ENCODE results near the gene BDNF. TPM values are rescaled to one million over a fixed set of nuclear protein-coding genes. Genes with fewer than 3 reads are reported as not detected.

Gene BDNF
- total RNA-seq, 1 donor from 2014 or later: 0.10 TPM

DNA sequence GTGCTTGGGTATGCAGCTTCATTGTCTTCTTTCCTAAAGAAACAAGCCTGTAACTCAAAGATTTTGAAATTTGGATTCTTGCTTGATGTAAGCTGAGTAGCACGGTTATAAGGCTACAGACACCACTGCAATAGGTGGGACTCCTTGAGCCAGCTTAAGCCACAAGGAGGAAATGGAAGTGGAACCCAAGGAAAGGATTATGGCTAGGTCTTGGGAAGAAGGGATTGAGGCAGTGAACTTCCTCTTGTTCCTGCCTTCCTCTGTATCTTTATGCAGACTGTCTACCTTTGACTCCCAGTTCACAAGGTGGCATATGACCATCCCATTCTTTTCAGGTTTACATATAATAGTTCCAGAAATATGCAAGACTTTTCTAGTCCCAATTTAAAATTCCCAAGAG is 72.3 kb downstream of the BDNF start:
- H3K27ac Mint-ChIP-seq (ENCODE audit: unreplicated experiment): no peak overlapping the region
- no peak overlapping the region for H3K4me3 Mint-ChIP-seq (ENCODE audit: unreplicated experiment)
- H3K9me3 Mint-ChIP-seq (ENCODE audit: unreplicated experiment): no peaks in the 10 kb centered on the region
- TF ChIP-seq, protein P1, sequence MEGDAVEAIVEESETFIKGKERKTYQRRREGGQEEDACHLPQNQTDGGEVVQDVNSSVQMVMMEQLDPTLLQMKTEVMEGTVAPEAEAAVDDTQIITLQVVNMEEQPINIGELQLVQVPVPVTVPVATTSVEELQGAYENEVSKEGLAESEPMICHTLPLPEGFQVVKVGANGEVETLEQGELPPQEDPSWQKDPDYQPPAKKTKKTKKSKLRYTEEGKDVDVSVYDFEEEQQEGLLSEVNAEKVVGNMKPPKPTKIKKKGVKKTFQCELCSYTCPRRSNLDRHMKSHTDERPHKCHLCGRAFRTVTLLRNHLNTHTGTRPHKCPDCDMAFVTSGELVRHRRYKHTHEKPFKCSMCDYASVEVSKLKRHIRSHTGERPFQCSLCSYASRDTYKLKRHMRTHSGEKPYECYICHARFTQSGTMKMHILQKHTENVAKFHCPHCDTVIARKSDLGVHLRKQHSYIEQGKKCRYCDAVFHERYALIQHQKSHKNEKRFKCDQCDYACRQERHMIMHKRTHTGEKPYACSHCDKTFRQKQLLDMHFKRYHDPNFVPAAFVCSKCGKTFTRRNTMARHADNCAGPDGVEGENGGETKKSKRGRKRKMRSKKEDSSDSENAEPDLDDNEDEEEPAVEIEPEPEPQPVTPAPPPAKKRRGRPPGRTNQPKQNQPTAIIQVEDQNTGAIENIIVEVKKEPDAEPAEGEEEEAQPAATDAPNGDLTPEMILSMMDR (IDR thresholded peaks at IDR 0.05; ENCODE audit: unreplicated experiment): no peak
- peaks cover 3% of the 10 kb centered on the region for H3K27me3 Mint-ChIP-seq (ENCODE audit: unreplicated experiment)
- H3K4me1 Mint-ChIP-seq (ENCODE audit: unreplicated experiment): peaks cover 13% of the 10 kb centered on the region
- no peak for DNase-seq (ENCODE audit: low spot score)
- no peaks in the 10 kb centered on the region for H3K36me3 Mint-ChIP-seq (ENCODE audit: low read depth, unreplicated experiment)

DNA sequence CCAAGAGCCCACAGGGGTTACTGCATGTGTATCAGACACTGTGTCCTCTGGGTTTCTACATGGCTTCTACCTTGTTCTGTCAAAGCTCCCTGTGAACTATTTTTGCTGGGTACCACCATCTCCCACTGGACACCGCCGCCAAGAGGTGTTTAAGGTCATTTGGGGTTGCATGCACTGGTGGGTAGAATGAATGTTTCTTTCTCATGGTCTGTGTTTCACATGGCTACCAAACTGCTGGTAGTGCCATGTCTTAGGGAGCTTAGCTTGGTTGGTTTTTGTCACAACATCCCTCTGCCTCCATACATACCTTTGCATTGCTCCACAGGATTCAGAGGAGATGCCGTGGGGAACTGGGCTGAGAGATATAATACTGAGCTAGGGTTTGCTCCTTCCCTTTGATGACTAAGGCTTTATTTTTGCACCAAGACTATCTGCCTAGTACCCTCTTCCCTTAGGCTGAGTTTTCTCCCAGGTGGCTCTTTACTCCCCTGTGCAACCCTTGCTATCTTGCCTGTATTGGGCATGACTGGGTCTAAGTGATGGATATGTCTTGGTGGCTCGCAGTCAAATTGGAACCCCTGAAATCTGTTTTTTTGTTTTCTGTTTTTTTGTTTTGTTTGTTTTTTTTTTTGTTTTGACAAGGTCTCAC is 73.2 kb downstream of the BDNF start:
- H3K9me3 Mint-ChIP-seq (ENCODE audit: unreplicated experiment): no peaks in the 10 kb centered on the region
- no peaks in the 10 kb centered on the region for H3K36me3 Mint-ChIP-seq (ENCODE audit: low read depth, unreplicated experiment)
- H3K4me3 Mint-ChIP-seq (ENCODE audit: unreplicated experiment): no peak overlapping the region
- DNase-seq (ENCODE audit: low spot score): no peak
- TF ChIP-seq, protein P1 (IDR thresholded peaks at IDR 0.05; ENCODE audit: unreplicated experiment): no peak
- H3K27me3 Mint-ChIP-seq (ENCODE audit: unreplicated experiment): peaks cover 2% of the 10 kb centered on the region
- H3K27ac Mint-ChIP-seq (ENCODE audit: unreplicated experiment): no peak overlapping the region
- peaks cover 8% of the 10 kb centered on the region for H3K4me1 Mint-ChIP-seq (ENCODE audit: unreplicated experiment)

DNA sequence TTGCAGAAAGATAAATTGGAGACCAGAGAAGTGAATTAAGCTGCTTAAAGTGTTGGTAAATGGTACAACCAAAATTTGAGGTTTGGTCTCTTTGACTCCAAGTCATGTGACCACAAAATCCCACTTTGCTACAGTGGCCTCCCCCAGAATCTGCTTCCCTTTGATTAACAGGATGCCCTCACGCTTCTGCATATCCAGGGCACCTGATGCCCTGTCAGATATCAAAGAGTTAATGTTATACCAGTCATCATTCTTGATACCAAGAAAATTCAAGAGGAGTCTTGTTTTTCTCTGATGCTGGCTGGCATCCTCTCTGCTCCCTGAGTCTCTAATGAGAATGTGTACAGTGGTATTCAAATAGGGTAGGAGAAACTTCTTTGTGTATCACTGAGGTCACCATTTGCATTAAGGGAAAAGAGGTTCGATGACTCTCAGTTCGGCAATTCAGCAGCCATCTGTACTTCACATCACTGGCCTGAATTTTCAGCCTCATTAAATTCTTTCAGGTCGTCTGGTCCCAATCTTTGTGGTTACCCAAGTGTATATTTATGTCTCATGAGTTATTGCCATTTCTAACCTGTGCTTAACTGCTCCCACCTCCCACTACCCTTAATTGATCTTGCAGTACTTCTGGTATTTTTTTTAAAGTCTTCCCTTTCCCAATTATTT is 73.9 kb downstream of the BDNF start:
- no peaks in the 10 kb centered on the region for H3K36me3 Mint-ChIP-seq (ENCODE audit: low read depth, unreplicated experiment)
- peaks cover 2% of the 10 kb centered on the region for H3K27me3 Mint-ChIP-seq (ENCODE audit: unreplicated experiment)
- H3K9me3 Mint-ChIP-seq (ENCODE audit: unreplicated experiment): no peaks in the 10 kb centered on the region
- peaks cover 8% of the 10 kb centered on the region for H3K4me1 Mint-ChIP-seq (ENCODE audit: unreplicated experiment)
- TF ChIP-seq, protein P1 (IDR thresholded peaks at IDR 0.05; ENCODE audit: unreplicated experiment): no peak
- no peak overlapping the region for H3K4me3 Mint-ChIP-seq (ENCODE audit: unreplicated experiment)
- DNase-seq (ENCODE audit: low spot score): no peak
- no peak overlapping the region for H3K27ac Mint-ChIP-seq (ENCODE audit: unreplicated experiment)

DNA sequence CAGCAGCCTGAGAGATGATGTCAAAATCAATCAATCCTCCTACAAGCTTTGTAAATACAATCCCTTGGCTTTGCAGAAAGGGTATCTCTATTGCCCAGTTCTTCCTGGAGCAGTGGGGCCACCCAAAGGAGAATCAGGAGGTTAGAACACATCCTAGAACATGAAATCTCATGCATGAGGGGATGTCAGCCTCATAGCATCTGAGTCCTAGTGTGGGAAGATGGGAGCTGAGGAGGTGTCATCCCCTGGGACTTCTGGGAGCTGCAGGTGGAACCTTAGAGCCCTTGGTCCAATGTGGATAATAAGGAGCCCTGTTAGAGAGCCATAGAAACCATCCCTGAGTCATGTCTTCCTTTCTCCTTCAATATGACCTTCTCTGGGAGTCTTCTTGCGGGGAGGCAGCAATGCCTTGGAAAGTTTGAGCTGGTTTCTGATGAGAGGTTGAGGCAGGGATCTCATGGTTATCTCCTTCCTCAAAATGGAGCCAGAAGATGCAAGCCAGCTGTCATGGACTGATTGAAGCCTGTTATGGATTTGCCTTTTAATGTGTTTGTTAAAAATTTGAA is 74.8 kb downstream of the BDNF start:
- peaks cover 2% of the 10 kb centered on the region for H3K4me1 Mint-ChIP-seq (ENCODE audit: unreplicated experiment)
- no peak overlapping the region for H3K27ac Mint-ChIP-seq (ENCODE audit: unreplicated experiment)
- no peaks in the 10 kb centered on the region for H3K36me3 Mint-ChIP-seq (ENCODE audit: low read depth, unreplicated experiment)

More for the DNA sequence above, 74.8 kb downstream of the BDNF start:
- Mint-ChIP-seq H3K4me3 (ENCODE audit: unreplicated experiment) (no peak overlapping the region), H3K9me3 (ENCODE audit: unreplicated experiment) (no peaks in the 10 kb centered on the region), H3K27me3 (ENCODE audit: unreplicated experiment) (peaks cover 2% of the 10 kb centered on the region)
- no peak for DNase-seq (ENCODE audit: low spot score)
- TF ChIP-seq, protein P1 (IDR thresholded peaks at IDR 0.05; ENCODE audit: unreplicated experiment): no peak
